Brain microvascular endothelial cell (primary cell): ENCODE results near the gene METTL27.
"Not testable (repeated sequence)": the region's sequence is repeated elsewhere in the genome, so short reads cannot be mapped to it uniquely, and the experiment has no call there.

Source experiments
- DNase-seq: peaks from one replicate; pipeline ENCODE4 v3.0.0-alpha.2; 2020
- H3K27ac ChIP-seq: fragments of 250-450 bp; sonication (Bioruptor Pico); 2 replicates; pipeline ENCODE4 v1.5.1; 2020; ENCODE audit warnings: mild to moderate bottlenecking, moderate library complexity
- H3K27me3 ChIP-seq: fragments of 250-450 bp; sonication (Bioruptor Pico); replicated peaks from 2 replicates; pipeline ENCODE4 v1.5.1; 2020; ENCODE audit warnings: mild to moderate bottlenecking
- H3K36me3 ChIP-seq: fragments of 250-450 bp; sonication (Bioruptor Pico); replicated peaks from 2 replicates; pipeline ENCODE4 v1.5.1; 2020; ENCODE audit warnings: mild to moderate bottlenecking
- H3K4me3 ChIP-seq: 2 replicates; pipeline ENCODE4 v1.5.1; 2011; ENCODE audit warnings: low read depth, mild to moderate bottlenecking, control low read depth, low read length, moderate library complexity
- CTCF ChIP-seq: IDR thresholded peaks from 2 replicates; pipeline ENCODE4 v1.5.1; 2011; ENCODE audit warnings: low read depth, mild to moderate bottlenecking, moderate library complexity, low read length, control low read depth, inconsistent platforms; ENCODE audit errors: missing control alignments
- in situ Hi-C: cut with HindIII; loops from 2 replicates; pipeline ENCODE4 v1.10.0; 2017; ENCODE audit warnings: low sequenced_read_pairs, low pct_ligation_motif_present

METTL27 gene

GRCh38 chr7:73851410-73852338 is 9.4 kb upstream of the METTL27 start:
- Histone ChIP-seq H3K4me3 (no peak overlapping the region), H3K27ac (peak overlapping the region; percentile 95), H3K27me3 (no peaks in the 10 kb centered on the region), H3K36me3 (no peaks in the 10 kb centered on the region)
- no peak for TF ChIP-seq CTCF
- peak; percentile 93 for DNase-seq
- in situ Hi-C loops: loop anchor here (25.0 kb wide), 1 partner anchor 336 kb away; no protein-coding TSS in a partner anchor

GRCh38 chr7:73850781-73851207 is 8.5 kb upstream of the METTL27 start:
- peak; percentile 95 for DNase-seq
- H3K27me3 ChIP-seq: no peaks in the 10 kb centered on the region
- H3K4me3 ChIP-seq: no peak overlapping the region
- in situ Hi-C loops: loop anchor here (25.0 kb wide), 1 partner anchor 337 kb away; no protein-coding TSS in a partner anchor
- no peak for TF ChIP-seq CTCF
- no peaks in the 10 kb centered on the region for H3K36me3 ChIP-seq
- peak overlapping the region; percentile 95 for H3K27ac ChIP-seq

- H3K27ac ChIP-seq: no peak overlapping the region
- no peak for DNase-seq
- in situ Hi-C loops: no loop called here
- no peaks in the 10 kb centered on the region for H3K27me3 ChIP-seq
- no peak overlapping the region for H3K4me3 ChIP-seq
- H3K36me3 ChIP-seq: no peaks in the 10 kb centered on the region
- TF ChIP-seq CTCF: no peak
Observed at GRCh38 chr7:73847941-73848723, 5.8 kb upstream of the METTL27 start.

- H3K36me3 ChIP-seq, H3K27me3 ChIP-seq, H3K4me3 ChIP-seq, in situ Hi-C loops, DNase-seq, H3K27ac ChIP-seq: not testable (repeated sequence)
Observed at GRCh38 chr7:73845701-73846195, 3.4 kb upstream of the METTL27 start.

- in situ Hi-C loops: no loop called here
- TF ChIP-seq CTCF: no peak
- DNase-seq: peak; percentile 7
- Histone ChIP-seq H3K36me3 (no peaks in the 10 kb centered on the region), H3K27ac (no peak overlapping the region), H3K27me3 (no peaks in the 10 kb centered on the region), H3K4me3 (no peak overlapping the region)
Observed at GRCh38 chr7:73844848-73845460, 2.6 kb upstream of the METTL27 start.
